ENCODE measurements around the gene DYNC1LI2. TPM values are rescaled to one million over a fixed set of nuclear protein-coding genes. Genes with fewer than 3 reads are reported as not detected.

DYNC1LI2 gene
- total RNA-seq, 2 experiments from 2014 or later, result 48.9 to 62.4 TPM

- no peaks in the 10 kb centered on the region; the same call in 1 of the 2 replicates for H3K9me2 ChIP-seq (ENCODE audit: insufficient read depth, low read length)
- H4K20me1 ChIP-seq (ENCODE audit: insufficient read depth, low read length), result no peaks in the 10 kb centered on the region
- H3K4me2 ChIP-seq (ENCODE audit: low read length), result no peak overlapping the region
- ChIA-PET POLR2A (no interaction called here), CTCF (ENCODE audit: unreplicated experiment) (no interaction called here)
- no peak overlapping the region for H3K27ac ChIP-seq (ENCODE audit: low read depth, low read length, poor library complexity, severe bottlenecking)
- no peaks in the 10 kb centered on the region for H3K4me1 ChIP-seq (ENCODE audit: insufficient read depth, low read length, poor library complexity, severe bottlenecking)
- H2AFZ ChIP-seq (ENCODE audit: low read length), result no peak overlapping the region
- no peaks in the 10 kb centered on the region for H3K9me3 ChIP-seq (ENCODE audit: low read length)
- no peaks in the 10 kb centered on the region for H3K79me2 ChIP-seq (ENCODE audit: insufficient read depth, low read depth, low read length)
- DNase-seq (ENCODE audit: low spot score), result no peak
- no TSS peak for BruUV-seq (replicated peaks)
- TF ChIP-seq CTCF (conservative IDR thresholded peaks at IDR 0.05; ENCODE audit: low read length) (no peak), EZH2phosphoT487 (IDR thresholded peaks at IDR 0.05; ENCODE audit: borderline replicate concordance, low read depth, low read length) (no peak)
- H3K4me3 ChIP-seq (ENCODE audit: low read depth, low read length, poor library complexity, severe bottlenecking), result no peak overlapping the region
- no peaks in the 10 kb centered on the region for H3K36me3 ChIP-seq (ENCODE audit: insufficient read depth, low read length)
- intact Hi-C loops (cut with micrococcal nuclease; ENCODE audit: unreplicated experiment), result no loop called here
Observed at GRCh38 chr16:66787427-66787826, 36.0 kb upstream of the DYNC1LI2 start.

GRCh38 chr16:66786551-66786950, 35.1 kb upstream of the DYNC1LI2 start:
- intact Hi-C loops (cut with micrococcal nuclease; ENCODE audit: unreplicated experiment), result no loop called here
- Histone ChIP-seq H3K4me2 (ENCODE audit: low read length) (no peak overlapping the region), H3K4me3 (ENCODE audit: low read depth, low read length, poor library complexity, severe bottlenecking) (no peak overlapping the region), H3K79me2 (ENCODE audit: insufficient read depth, low read depth, low read length) (no peaks in the 10 kb centered on the region), H2AFZ (ENCODE audit: low read length) (no peak overlapping the region), H3K9me3 (ENCODE audit: low read length) (no peaks in the 10 kb centered on the region), H3K4me1 (ENCODE audit: insufficient read depth, low read length, poor library complexity, severe bottlenecking) (no peaks in the 10 kb centered on the region), H3K27ac (ENCODE audit: low read depth, low read length, poor library complexity, severe bottlenecking) (no peak overlapping the region), H3K9me2 (ENCODE audit: insufficient read depth, low read length) (no peaks in the 10 kb centered on the region; the same call in 1 of the 2 replicates), H3K36me3 (ENCODE audit: insufficient read depth, low read length) (no peaks in the 10 kb centered on the region), H4K20me1 (ENCODE audit: insufficient read depth, low read length) (no peaks in the 10 kb centered on the region)
- ChIA-PET CTCF (ENCODE audit: unreplicated experiment) (no interaction called here), POLR2A (no interaction called here)
- no peak for DNase-seq (ENCODE audit: low spot score)
- TF ChIP-seq CTCF (conservative IDR thresholded peaks at IDR 0.05; ENCODE audit: low read length) (no peak), EZH2phosphoT487 (IDR thresholded peaks at IDR 0.05; ENCODE audit: borderline replicate concordance, low read depth, low read length) (no peak)
- BruUV-seq (replicated peaks), result no TSS peak

- Histone ChIP-seq H3K4me3 (ENCODE audit: low read depth, low read length, poor library complexity, severe bottlenecking) (no peak overlapping the region), H3K27ac (ENCODE audit: low read depth, low read length, poor library complexity, severe bottlenecking) (no peak overlapping the region), H3K4me2 (ENCODE audit: low read length) (no peak overlapping the region), H4K20me1 (ENCODE audit: insufficient read depth, low read length) (no peaks in the 10 kb centered on the region), H3K9me3 (ENCODE audit: low read length) (no peaks in the 10 kb centered on the region), H3K79me2 (ENCODE audit: insufficient read depth, low read depth, low read length) (no peaks in the 10 kb centered on the region), H3K4me1 (ENCODE audit: insufficient read depth, low read length, poor library complexity, severe bottlenecking) (no peaks in the 10 kb centered on the region), H3K36me3 (ENCODE audit: insufficient read depth, low read length) (no peaks in the 10 kb centered on the region), H2AFZ (ENCODE audit: low read length) (no peak overlapping the region), H3K9me2 (ENCODE audit: insufficient read depth, low read length) (no peaks in the 10 kb centered on the region)
- ChIA-PET POLR2A (no interaction called here), CTCF (ENCODE audit: unreplicated experiment) (no interaction called here)
- no peak for DNase-seq (ENCODE audit: low spot score)
- intact Hi-C loops (cut with micrococcal nuclease; ENCODE audit: unreplicated experiment), result no loop called here
- BruUV-seq (replicated peaks), result no TSS peak
- TF ChIP-seq CTCF (conservative IDR thresholded peaks at IDR 0.05; ENCODE audit: low read length) (no peak), EZH2phosphoT487 (IDR thresholded peaks at IDR 0.05; ENCODE audit: borderline replicate concordance, low read depth, low read length) (no peak)
Observed at GRCh38 chr16:66776457-66776856, 25.0 kb upstream of the DYNC1LI2 start.
